Hepatocyte (in vitro differentiated cells): Measurements from ENCODE around the gene CYBA.

Source experiments
- EZH2 ChIP-seq: fragments of 200-600 bp; sonication (generic); IDR thresholded peaks from 2 replicates; pipeline ENCODE4 v1.6.1; 2016; ENCODE audit warnings: antibody characterized with exemption, mild to moderate bottlenecking, borderline replicate concordance
- EZH2phosphoT487 ChIP-seq: fragments of 200-600 bp; sonication (generic); IDR thresholded peaks from one replicate; pipeline ENCODE4 v1.6.1; 2018; ENCODE audit warnings: antibody characterized with exemption, mild to moderate bottlenecking, low read depth, moderate library complexity; ENCODE audit not compliant: unreplicated experiment, severe bottlenecking
- TF ChIP-seq, protein P1 (sequence below): fragments of 200-600 bp; sonication (generic); IDR thresholded peaks from 2 replicates; pipeline ENCODE4 v1.5.1; 2016; ENCODE audit warnings: antibody characterized with exemption, mild to moderate bottlenecking; ENCODE audit not compliant: poor library complexity

DNA sequence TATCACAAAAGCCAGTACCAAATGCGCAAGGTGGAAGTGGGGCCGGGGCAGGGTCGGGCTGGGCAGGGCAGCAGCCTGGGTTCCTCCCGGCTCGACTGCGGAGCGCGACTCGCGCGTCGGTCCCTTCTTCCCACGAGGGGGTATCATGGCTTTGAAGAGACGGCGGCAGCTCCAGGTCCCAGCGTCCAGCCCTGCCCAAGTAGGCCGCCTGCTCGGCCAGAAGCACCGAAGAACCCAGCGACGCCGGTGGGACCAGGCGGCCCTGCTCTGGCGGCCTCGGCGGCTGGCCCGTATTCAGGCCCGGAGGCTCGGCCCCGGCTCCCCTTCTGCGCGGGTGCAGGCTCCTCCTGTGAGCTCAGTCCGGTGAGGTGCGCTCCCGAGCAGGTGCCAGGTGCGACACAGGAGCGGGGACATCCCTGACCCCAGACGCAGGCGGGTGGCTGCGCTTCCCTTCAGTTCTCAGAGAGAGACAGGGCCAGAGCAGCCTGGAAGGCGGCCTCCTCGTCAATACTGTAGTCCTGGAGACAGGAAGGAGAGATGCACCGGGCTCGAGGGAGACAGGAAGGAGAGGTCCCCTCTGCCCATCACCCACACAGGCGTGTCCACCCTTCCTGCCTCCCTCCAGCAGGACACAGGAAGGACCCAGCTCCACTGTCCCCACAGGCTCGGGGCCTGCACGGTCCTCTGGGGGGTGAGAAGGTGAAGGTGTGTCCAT is 46.4 kb upstream of the CYBA start:
- TF ChIP-seq, protein P1, sequence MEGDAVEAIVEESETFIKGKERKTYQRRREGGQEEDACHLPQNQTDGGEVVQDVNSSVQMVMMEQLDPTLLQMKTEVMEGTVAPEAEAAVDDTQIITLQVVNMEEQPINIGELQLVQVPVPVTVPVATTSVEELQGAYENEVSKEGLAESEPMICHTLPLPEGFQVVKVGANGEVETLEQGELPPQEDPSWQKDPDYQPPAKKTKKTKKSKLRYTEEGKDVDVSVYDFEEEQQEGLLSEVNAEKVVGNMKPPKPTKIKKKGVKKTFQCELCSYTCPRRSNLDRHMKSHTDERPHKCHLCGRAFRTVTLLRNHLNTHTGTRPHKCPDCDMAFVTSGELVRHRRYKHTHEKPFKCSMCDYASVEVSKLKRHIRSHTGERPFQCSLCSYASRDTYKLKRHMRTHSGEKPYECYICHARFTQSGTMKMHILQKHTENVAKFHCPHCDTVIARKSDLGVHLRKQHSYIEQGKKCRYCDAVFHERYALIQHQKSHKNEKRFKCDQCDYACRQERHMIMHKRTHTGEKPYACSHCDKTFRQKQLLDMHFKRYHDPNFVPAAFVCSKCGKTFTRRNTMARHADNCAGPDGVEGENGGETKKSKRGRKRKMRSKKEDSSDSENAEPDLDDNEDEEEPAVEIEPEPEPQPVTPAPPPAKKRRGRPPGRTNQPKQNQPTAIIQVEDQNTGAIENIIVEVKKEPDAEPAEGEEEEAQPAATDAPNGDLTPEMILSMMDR, result no peak
- TF ChIP-seq EZH2phosphoT487 (no peak), EZH2 (no peak)
